ES-I3 (cell line): ENCODE data around the gene SS18L1.

Experiments
- H3K36me3 ChIP-seq: 2 replicates; pipeline ENCODE4 v1.6.1; 2013; ENCODE audit warnings: mild to moderate bottlenecking, low read length, control low read depth, moderate library complexity; ENCODE audit not compliant: insufficient read depth
- H3K4me1 ChIP-seq: 2 replicates; pipeline ENCODE4 v1.6.1; 2013; ENCODE audit warnings: mild to moderate bottlenecking, control low read depth, low read length; ENCODE audit not compliant: insufficient read depth
- H3K9ac ChIP-seq: 2 replicates; pipeline ENCODE4 v1.6.1; 2013; ENCODE audit warnings: low read depth, mild to moderate bottlenecking, low read length, moderate library complexity
- H3K9me3 ChIP-seq: 2 replicates; pipeline ENCODE4 v1.6.1; 2013; ENCODE audit warnings: mild to moderate bottlenecking, low read length, moderate library complexity; ENCODE audit not compliant: control insufficient read depth, insufficient read depth

Gene SS18L1

GRCh38 chr20:62150310-62150575 lies 6.7 kb downstream of the SS18L1 start:
- H3K4me1 ChIP-seq = peaks cover 15% of the 10 kb centered on the region
- no peaks in the 10 kb centered on the region for H3K9me3 ChIP-seq
- H3K36me3 ChIP-seq = 0 out of 2 replicates have a peak, but pooled peaks cover 2% of the 10 kb centered on the region
- H3K9ac ChIP-seq = no peak overlapping the region

GRCh38 chr20:62151225-62151624 lies 7.7 kb downstream of the SS18L1 start:
- Histone ChIP-seq H3K4me1 (peaks cover 21% of the 10 kb centered on the region), H3K9me3 (no peaks in the 10 kb centered on the region), H3K9ac (no peak overlapping the region), H3K36me3 (0 out of 2 replicates have a peak, but pooled peaks cover 2% of the 10 kb centered on the region)

GRCh38 chr20:62151835-62152364 lies 8.3 kb downstream of the SS18L1 start:
- no peak overlapping the region for H3K9ac ChIP-seq
- no peaks in the 10 kb centered on the region for H3K9me3 ChIP-seq
- 0 out of 2 replicates have a peak, but pooled peaks cover 2% of the 10 kb centered on the region for H3K36me3 ChIP-seq
- peaks cover 27% of the 10 kb centered on the region for H3K4me1 ChIP-seq

GRCh38 chr20:62155428-62156253 lies 12.1 kb downstream of the SS18L1 start:
- 0 out of 2 replicates have a peak, but pooled peaks cover 2% of the 10 kb centered on the region for H3K36me3 ChIP-seq
- no peak overlapping the region for H3K9ac ChIP-seq
- peaks cover 17% of the 10 kb centered on the region for H3K4me1 ChIP-seq

GRCh38 chr20:62156254-62156556 lies 12.6 kb downstream of the SS18L1 start:
- Histone ChIP-seq H3K9ac (no peak overlapping the region), H3K9me3 (no peaks in the 10 kb centered on the region), H3K36me3 (0 out of 2 replicates have a peak, but pooled peaks cover 2% of the 10 kb centered on the region), H3K4me1 (peaks cover 17% of the 10 kb centered on the region)

More at GRCh38 chr20:62155428-62156253, 12.1 kb downstream of the SS18L1 start:
- H3K9me3 ChIP-seq = no peaks in the 10 kb centered on the region

- Histone ChIP-seq H3K9me3 (no peaks in the 10 kb centered on the region), H3K9ac (no peak overlapping the region), H3K4me1 (peaks cover 17% of the 10 kb centered on the region), H3K36me3 (peaks cover 5% of the 10 kb centered on the region; the same call in 1 of the 2 replicates)
Measured at GRCh38 chr20:62156592-62157386, 13.2 kb downstream of the SS18L1 start.

GRCh38 chr20:62157387-62158087 lies 14.0 kb downstream of the SS18L1 start:
- Histone ChIP-seq H3K4me1 (peaks cover 17% of the 10 kb centered on the region), H3K9me3 (no peaks in the 10 kb centered on the region), H3K36me3 (peaks cover 5% of the 10 kb centered on the region; the same call in 1 of the 2 replicates), H3K9ac (no peak overlapping the region)

- Histone ChIP-seq H3K4me1 (peaks cover 17% of the 10 kb centered on the region), H3K9me3 (no peaks in the 10 kb centered on the region), H3K9ac (no peak overlapping the region), H3K36me3 (peaks cover 5% of the 10 kb centered on the region; the same call in 1 of the 2 replicates)
Measured at GRCh38 chr20:62158088-62158400, 14.5 kb downstream of the SS18L1 start.

- H3K9ac ChIP-seq = no peak overlapping the region
- H3K36me3 ChIP-seq = peaks cover 2% of the 10 kb centered on the region; the same call in 1 of the 2 replicates
- H3K4me1 ChIP-seq = peaks cover 17% of the 10 kb centered on the region
- H3K9me3 ChIP-seq = no peaks in the 10 kb centered on the region
Measured at GRCh38 chr20:62158541-62158940, 15.0 kb downstream of the SS18L1 start.

GRCh38 chr20:62159052-62159451 lies 15.5 kb downstream of the SS18L1 start:
- Histone ChIP-seq H3K9me3 (no peaks in the 10 kb centered on the region), H3K9ac (no peak overlapping the region), H3K4me1 (peaks cover 17% of the 10 kb centered on the region), H3K36me3 (peaks cover 2% of the 10 kb centered on the region; the same call in 1 of the 2 replicates)

GRCh38 chr20:62159839-62160238 lies 16.3 kb downstream of the SS18L1 start:
- Histone ChIP-seq H3K4me1 (peaks cover 15% of the 10 kb centered on the region), H3K9ac (no peak overlapping the region), H3K9me3 (no peaks in the 10 kb centered on the region), H3K36me3 (peaks cover 2% of the 10 kb centered on the region; the same call in 1 of the 2 replicates)

GRCh38 chr20:62160253-62160652 lies 16.7 kb downstream of the SS18L1 start:
- Histone ChIP-seq H3K4me1 (peaks cover 11% of the 10 kb centered on the region), H3K36me3 (peaks cover 2% of the 10 kb centered on the region; the same call in 1 of the 2 replicates), H3K9me3 (no peaks in the 10 kb centered on the region), H3K9ac (no peak overlapping the region)

GRCh38 chr20:62160876-62161275 lies 17.3 kb downstream of the SS18L1 start:
- Histone ChIP-seq H3K4me1 (peaks cover 6% of the 10 kb centered on the region; the same call in 1 of the 2 replicates), H3K36me3 (peaks cover 6% of the 10 kb centered on the region), H3K9ac (no peak overlapping the region)

GRCh38 chr20:62161347-62161746 lies 17.8 kb downstream of the SS18L1 start:
- H3K36me3 ChIP-seq = peaks cover 6% of the 10 kb centered on the region
- H3K9ac ChIP-seq = no peak overlapping the region
- H3K9me3 ChIP-seq = no peaks in the 10 kb centered on the region
- H3K4me1 ChIP-seq = peaks cover 4% of the 10 kb centered on the region; the same call in 1 of the 2 replicates

More at GRCh38 chr20:62160876-62161275, 17.3 kb downstream of the SS18L1 start:
- H3K9me3 ChIP-seq = no peaks in the 10 kb centered on the region
